CD8-positive, alpha-beta memory T cell (primary cell): ENCODE results near the gene ZNF335. TPM values are rescaled to one million over a fixed set of nuclear protein-coding genes. Genes with fewer than 3 reads are reported as not detected.
"Not testable (repeated sequence)": the region's sequence is repeated elsewhere in the genome, so short reads cannot be mapped to it uniquely, and the experiment has no call there.

ENCODE experiments used
- CTCF ChIA-PET: fragments of 350-600 bp; sonication (Branson Sonifier 250); formaldehyde crosslinking; loops from one replicate; lab custom pipeline; 2021; ENCODE audit warnings: antibody characterized with exemption; lab: Charles Lee
- POLR2A ChIA-PET: fragments of 350-600 bp; sonication (Branson Sonifier 250); formaldehyde crosslinking; loops from one replicate; lab custom pipeline; 2021; ENCODE audit warnings: antibody characterized with exemption; lab: Charles Lee
- DNase-seq, 5 donors: peaks; one replicate each; pipeline versions ENCODE4 v3.0.0 to v3.0.0-alpha.2; 2020 to 2022; ENCODE audit warnings: mixed read lengths in 1 of 5
- H3K27ac ChIP-seq: one replicate; pipeline ENCODE4 v1.7.0; 2013; ENCODE audit warnings: low read depth, mild to moderate bottlenecking, low read length, moderate library complexity
- H3K27me3 ChIP-seq: 2 replicates; pipeline ENCODE4 v1.7.0; 2013; ENCODE audit warnings: low read length, mild to moderate bottlenecking; ENCODE audit not compliant: insufficient read depth, poor library complexity, severe bottlenecking
- H3K36me3 ChIP-seq: 2 replicates; pipeline ENCODE4 v1.7.0; 2013; ENCODE audit warnings: mild to moderate bottlenecking, low read length, moderate library complexity; ENCODE audit not compliant: insufficient read depth
- H3K4me1 ChIP-seq: 2 replicates; pipeline ENCODE4 v1.7.0; 2013; ENCODE audit warnings: mild to moderate bottlenecking, low read length, moderate library complexity; ENCODE audit not compliant: insufficient read depth
- H3K4me3 ChIP-seq: 2 replicates; pipeline ENCODE4 v1.7.0; 2013; ENCODE audit warnings: mild to moderate bottlenecking, low read length
- H3K9me3 ChIP-seq: 2 replicates; pipeline ENCODE4 v1.7.0; 2013; ENCODE audit warnings: mild to moderate bottlenecking, low read length
- H3K27ac Mint-ChIP-seq, 8 donors: one replicate each; pipeline ENCODE4 v1.8.0; 2020 to 2021; ENCODE audit warnings: mixed read lengths in 8 of 8, mild to moderate bottlenecking in 6 of 8, inconsistent platforms in 3 of 8, moderate library complexity in 3 of 8
- H3K27me3 Mint-ChIP-seq, 2 donors: one replicate each; pipeline ENCODE4 v1.8.0; 2020 to 2021; ENCODE audit warnings: mixed read lengths in 2 of 2, mild to moderate bottlenecking in 1 of 2, moderate library complexity in 1 of 2
- H3K36me3 Mint-ChIP-seq, 3 donors: one replicate each; pipeline ENCODE4 v1.8.0; 2020 to 2021; ENCODE audit warnings: mixed read lengths in 3 of 3, inconsistent platforms in 1 of 3, mild to moderate bottlenecking in 1 of 3
- H3K4me1 Mint-ChIP-seq, 3 donors: one replicate each; pipeline ENCODE4 v1.8.0; 2020 to 2021; ENCODE audit warnings: mixed read lengths in 3 of 3, inconsistent platforms in 1 of 3, mild to moderate bottlenecking in 1 of 3
- H3K4me3 Mint-ChIP-seq, 7 donors: one replicate each; pipeline ENCODE4 v1.8.0; 2020 to 2021; ENCODE audit warnings: mixed read lengths in 7 of 7, mild to moderate bottlenecking in 6 of 7, moderate library complexity in 4 of 7, inconsistent platforms in 2 of 7
- H3K9me3 Mint-ChIP-seq, 5 donors: one replicate each; pipeline ENCODE4 v1.8.0; 2020 to 2022; ENCODE audit warnings: mixed read lengths in 5 of 5, mild to moderate bottlenecking in 3 of 5, moderate library complexity in 2 of 5, inconsistent platforms in 1 of 5
- polyA plus RNA-seq: library from polyadenylated mRNA; unstranded; fragments of 300-500 nt; fragmentation: Illumina TruSeq; gene quantifications from one replicate; pipeline ENCODE4 v1.2.3, GENCODE V29; 2021
- total RNA-seq, 2 experiments: library from RNA; stranded (reverse); gene quantifications; one replicate each; pipeline ENCODE4 v1.2.3, GENCODE V29; 2021

Gene ZNF335
- total and polyA plus RNA-seq, 3 experiments from 2014 or later: 14.6 to 38.3 (median 37.5) TPM

DNA sequence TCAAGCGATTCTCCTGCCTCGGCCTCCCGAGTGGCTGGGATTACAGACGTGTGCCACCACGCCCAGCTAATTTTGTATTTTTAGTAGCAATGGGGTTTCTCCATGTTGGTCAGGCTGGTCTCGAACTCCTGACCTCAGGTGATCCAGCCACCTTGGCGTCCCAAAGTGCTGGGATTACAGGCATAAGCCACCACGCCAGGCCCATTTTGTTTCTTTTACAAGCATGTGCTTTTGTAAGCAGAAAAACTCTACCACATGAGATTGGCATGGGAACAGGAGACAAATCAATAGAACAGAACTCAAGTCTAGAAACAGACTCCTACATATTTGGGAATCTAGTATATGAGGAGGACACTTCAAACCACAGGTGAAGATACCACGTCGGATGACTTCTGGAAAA, 15.7 kb downstream of the ZNF335 start:
- Mint-ChIP-seq H3K4me1 (peaks cover 4 to 10% (median 4%) of the 10 kb centered on the region in 3 donors), H3K27ac (peak overlapping the region in 2 of 8 donors; percentile 26 to 38), H3K36me3 (peaks cover 8 to 82% (median 12%) of the 10 kb centered on the region in 3 donors)
- H3K27me3 ChIP-seq, H3K27ac ChIP-seq, H3K4me1 ChIP-seq, H3K4me3 ChIP-seq, H3K9me3 ChIP-seq, H3K27me3 Mint-ChIP-seq, POLR2A ChIA-PET, CTCF ChIA-PET, H3K4me3 Mint-ChIP-seq, H3K9me3 Mint-ChIP-seq, DNase-seq: not testable (repeated sequence)
- H3K36me3 ChIP-seq: peaks cover 59% of the 10 kb centered on the region

DNA sequence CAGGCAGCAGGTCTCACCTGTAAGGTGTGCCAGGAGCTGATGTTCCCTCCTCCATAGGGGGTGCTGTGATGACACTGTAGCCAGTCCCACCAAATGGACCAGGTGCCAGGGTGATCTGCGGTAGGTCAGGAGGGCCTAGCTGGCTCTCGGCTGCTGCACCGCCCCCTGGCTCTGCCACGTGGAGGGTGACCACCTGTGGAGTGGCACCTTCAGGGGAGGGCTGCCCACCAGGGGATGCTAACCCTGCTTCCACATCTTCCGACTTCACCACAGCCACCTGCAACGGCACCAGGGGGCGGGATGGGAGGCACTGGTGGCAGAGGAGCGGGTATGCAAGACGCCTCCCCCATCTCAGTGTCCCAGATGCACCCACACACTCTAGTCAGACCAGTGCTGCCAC, 18.3 kb downstream of the ZNF335 start:
- H3K9me3 ChIP-seq: no peaks in the 10 kb centered on the region
- ChIA-PET POLR2A (interaction anchor here (0.5 to 1.3 kb wide), 3 partner anchors 16 to 994 kb away, joined by 3 to 6 read pairs (median 3); partner anchors contain the start of gene TOMM34), CTCF (interaction anchor here (0.6 to 1.0 kb wide), 2 partner anchors 17 to 155 kb away, joined by 3 to 4 read pairs; no protein-coding TSS in a partner anchor)
- Mint-ChIP-seq H3K4me1 (peaks cover 4 to 11% (median 6%) of the 10 kb centered on the region in 3 donors), H3K36me3 (peaks cover 4 to 83% (median 6%) of the 10 kb centered on the region in 3 donors), H3K9me3 (no peaks in the 10 kb centered on the region), H3K4me3 (no peak overlapping the region), H3K27ac (peak overlapping the region in 3 of 8 donors; percentile 25 to 66 (median 47)), H3K27me3 (no peaks in the 10 kb centered on the region)
- H3K4me1 ChIP-seq: no peaks in the 10 kb centered on the region
- no peak overlapping the region for H3K4me3 ChIP-seq
- H3K27me3 ChIP-seq: no peaks in the 10 kb centered on the region
- H3K36me3 ChIP-seq: peaks cover 63% of the 10 kb centered on the region
- peak in 1 of 5 donors; percentile 45 for DNase-seq
- no peak overlapping the region for H3K27ac ChIP-seq

DNA sequence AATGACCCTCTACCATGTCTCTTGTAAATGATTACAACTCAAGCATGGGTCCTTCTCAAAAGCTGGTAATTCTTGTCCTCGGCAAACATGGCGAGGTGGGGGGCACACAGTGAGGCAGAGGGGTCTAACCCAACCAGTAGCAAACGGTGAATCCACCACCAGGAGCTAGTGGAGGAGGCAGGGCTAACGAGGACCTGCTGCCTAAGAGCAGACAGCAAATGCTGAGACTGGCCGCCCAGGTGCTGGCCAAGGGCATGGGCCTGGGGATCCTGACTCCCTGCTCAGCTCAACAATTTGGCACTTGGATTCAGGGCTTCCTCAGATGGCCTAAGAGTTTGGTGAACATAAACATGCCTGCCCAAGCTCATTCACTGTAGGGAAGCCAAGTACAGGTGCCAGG, 19.1 kb downstream of the ZNF335 start:
- Histone ChIP-seq H3K4me1 (no peaks in the 10 kb centered on the region), H3K9me3 (no peaks in the 10 kb centered on the region), H3K4me3 (no peak overlapping the region), H3K27me3 (no peaks in the 10 kb centered on the region), H3K27ac (no peak overlapping the region), H3K36me3 (peaks cover 63% of the 10 kb centered on the region)
- POLR2A ChIA-PET: interaction anchor here (0.5 to 1.3 kb wide), 4 partner anchors 17 to 19 kb away, joined by 3 read pairs; no protein-coding TSS in a partner anchor
- no peaks in the 10 kb centered on the region for H3K9me3 Mint-ChIP-seq
- no peaks in the 10 kb centered on the region for H3K27me3 Mint-ChIP-seq
- H3K4me1 Mint-ChIP-seq: peaks cover 4 to 11% (median 6%) of the 10 kb centered on the region in 3 donors
- H3K27ac Mint-ChIP-seq: peak overlapping the region in 3 of 8 donors; percentile 40 to 56 (median 46)
- H3K36me3 Mint-ChIP-seq: peaks cover 0 to 84% (median 4%) of the 10 kb centered on the region in 3 donors
- H3K4me3 Mint-ChIP-seq: no peak overlapping the region
- CTCF ChIA-PET: interaction anchor here (0.6 to 1.0 kb wide), 2 partner anchors 13 to 18 kb away, joined by 3 to 4 read pairs; no protein-coding TSS in a partner anchor
- DNase-seq: no peak

DNA sequence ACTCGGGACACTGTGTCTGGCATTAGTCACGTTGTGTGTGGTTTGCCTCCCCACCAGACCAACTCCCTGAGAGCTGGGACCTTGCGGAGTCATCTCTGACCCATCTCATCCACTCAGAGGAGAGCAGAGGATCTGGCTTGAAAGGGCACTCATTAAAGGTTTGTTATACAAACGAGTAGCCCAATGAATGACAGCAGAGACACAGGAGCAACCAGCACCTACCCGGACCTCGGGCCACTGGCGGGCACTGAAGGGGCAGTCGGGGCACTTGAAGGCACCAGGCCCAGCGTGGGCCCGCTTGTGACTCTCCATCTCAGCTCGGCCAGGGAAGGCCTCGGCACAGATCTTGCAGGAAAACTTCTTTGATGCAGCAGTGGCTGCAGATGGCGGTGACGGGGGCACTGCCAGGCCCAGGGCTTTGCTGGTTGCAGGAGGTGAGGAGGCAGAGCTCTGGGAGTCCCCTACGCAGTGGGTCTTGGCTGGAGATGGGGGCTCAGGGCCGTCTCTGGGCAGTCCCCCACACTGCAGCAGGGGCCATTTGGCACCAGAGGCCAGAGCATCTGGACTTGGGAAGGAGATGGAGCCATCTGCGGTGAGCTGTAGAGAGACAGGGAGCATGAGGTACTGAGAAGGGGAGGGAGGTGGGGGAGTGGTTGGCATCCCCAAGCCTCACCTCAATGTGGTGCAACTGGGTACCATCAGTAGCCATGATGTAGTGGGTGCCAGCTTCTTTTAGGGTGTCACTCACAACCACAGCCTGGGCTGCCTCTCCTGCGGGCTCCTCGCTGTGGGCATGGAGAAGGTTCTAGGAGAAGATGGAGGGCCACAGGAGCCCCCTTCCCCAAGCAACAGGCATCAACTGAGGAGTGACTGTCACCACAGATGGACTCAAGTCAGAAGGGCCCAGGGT, 19.8 kb downstream of the ZNF335 start:
- POLR2A ChIA-PET: interaction anchor here (1.1 to 4.4 kb wide), 2 partner anchors 18 to 19 kb away, joined by 3 to 26 read pairs; partner anchors contain the start of gene PCIF1
- no peak overlapping the region for H3K27ac ChIP-seq
- H3K9me3 ChIP-seq: no peaks in the 10 kb centered on the region
- H3K27me3 ChIP-seq: no peaks in the 10 kb centered on the region
- H3K27ac Mint-ChIP-seq: peak overlapping the region in 6 of 8 donors; percentile 57 to 91 (median 84)
- H3K4me1 Mint-ChIP-seq: peaks cover 4 to 11% (median 6%) of the 10 kb centered on the region in 3 donors
- H3K4me3 Mint-ChIP-seq: peak overlapping the region in 1 of 7 donors; percentile 3
- H3K27me3 Mint-ChIP-seq: no peaks in the 10 kb centered on the region
- CTCF ChIA-PET: interaction anchor here (0.6 kb wide), 1 partner anchor 13 kb away, joined by 3 read pairs; no protein-coding TSS in a partner anchor
- H3K9me3 Mint-ChIP-seq: no peaks in the 10 kb centered on the region
- DNase-seq: no peak
- peaks cover 64% of the 10 kb centered on the region for H3K36me3 ChIP-seq
- peaks cover 0 to 84% (median 4%) of the 10 kb centered on the region in 3 donors for H3K36me3 Mint-ChIP-seq
- no peak overlapping the region for H3K4me3 ChIP-seq
- no peaks in the 10 kb centered on the region for H3K4me1 ChIP-seq

DNA sequence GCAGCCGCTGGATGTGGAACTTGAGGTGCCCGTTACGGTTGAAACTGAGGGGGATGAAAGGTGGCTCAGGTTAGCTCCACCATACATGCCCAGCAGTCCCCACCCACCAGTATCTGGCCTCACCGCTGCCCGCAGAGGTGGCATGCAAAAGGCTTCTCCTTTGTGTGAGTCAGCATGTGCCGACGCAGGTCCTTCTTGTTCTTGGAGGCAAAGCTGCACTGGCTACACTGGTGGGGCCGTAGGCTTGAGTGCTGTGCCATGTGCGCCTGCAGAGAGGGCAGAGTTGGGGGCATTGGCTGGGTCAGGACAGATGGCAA, 21.7 kb downstream of the ZNF335 start:
- ChIA-PET CTCF (interaction anchor here (1.0 to 1.3 kb wide), 2 partner anchors 20 to 23 kb away, joined by 3 to 6 read pairs; no protein-coding TSS in a partner anchor), POLR2A (interaction anchor here (1.9 to 4.4 kb wide), 2 partner anchors 16 to 20 kb away, joined by 11 to 26 read pairs; partner anchors contain the start of gene PCIF1)
- Mint-ChIP-seq H3K27me3 (no peaks in the 10 kb centered on the region), H3K36me3 (peaks cover 0 to 89% (median 4%) of the 10 kb centered on the region in 3 donors), H3K27ac (peak overlapping the region in 1 of 8 donors; percentile 15), H3K9me3 (no peaks in the 10 kb centered on the region), H3K4me1 (peaks cover 8 to 23% (median 14%) of the 10 kb centered on the region in 3 donors), H3K4me3 (no peak overlapping the region)
- no peak for DNase-seq
- Histone ChIP-seq H3K4me3 (no peak overlapping the region), H3K36me3 (peaks cover 73% of the 10 kb centered on the region), H3K4me1 (peaks cover 10% of the 10 kb centered on the region), H3K27ac (no peak overlapping the region), H3K27me3 (no peaks in the 10 kb centered on the region), H3K9me3 (no peaks in the 10 kb centered on the region)

DNA sequence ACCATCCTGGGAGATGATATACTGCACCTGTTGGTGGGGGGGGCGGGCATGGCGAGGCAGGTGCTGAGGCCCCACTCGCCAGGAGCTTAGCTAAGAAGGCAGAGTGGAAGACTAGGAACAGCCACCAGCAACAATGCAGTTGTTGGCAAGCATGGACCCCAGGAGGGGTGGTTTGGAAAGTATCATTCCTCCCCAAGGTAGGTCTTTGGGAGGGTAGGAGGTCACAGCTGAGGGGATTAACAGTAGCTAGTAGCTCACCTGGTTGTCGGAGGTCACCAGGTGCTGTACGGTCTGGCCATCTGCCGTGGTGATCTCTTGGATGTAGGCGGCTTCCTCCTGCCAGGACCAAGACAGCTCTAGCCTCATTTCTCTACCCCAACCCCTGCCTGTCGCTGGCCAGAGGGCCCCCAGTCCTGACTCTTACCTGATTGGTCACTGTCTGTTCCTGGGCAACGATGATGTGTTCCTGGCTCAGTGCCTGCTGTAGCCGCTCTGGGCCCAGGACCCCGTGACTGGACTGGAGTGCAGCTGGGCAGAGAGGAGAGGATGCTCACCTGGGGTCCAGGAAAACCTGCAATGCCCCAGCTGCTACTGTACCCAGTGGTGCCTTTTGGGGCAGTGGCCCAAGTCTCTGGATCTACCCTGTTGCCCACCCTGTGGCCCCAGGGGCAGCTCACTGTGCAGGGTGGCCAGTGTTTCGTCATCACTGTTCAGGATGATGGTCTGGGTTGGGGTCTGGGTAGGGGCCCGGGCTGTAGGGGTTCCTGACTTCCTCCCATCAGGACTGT, 22.3 kb downstream of the ZNF335 start:
- H3K9me3 Mint-ChIP-seq: no peaks in the 10 kb centered on the region
- H3K4me1 Mint-ChIP-seq: peaks cover 8 to 23% (median 18%) of the 10 kb centered on the region in 3 donors
- no peak overlapping the region for H3K4me3 Mint-ChIP-seq
- no peak overlapping the region for H3K4me3 ChIP-seq
- CTCF ChIA-PET: interaction anchor here (0.9 to 1.3 kb wide), 4 partner anchors 16 to 151 kb away, joined by 3 to 6 read pairs (median 4); partner anchors contain the start of gene PCIF1
- POLR2A ChIA-PET: interaction anchor here (0.5 to 4.4 kb wide), 4 partner anchors 15 to 21 kb away, joined by 6 to 26 read pairs (median 12); partner anchors contain the start of gene PCIF1
- H3K27me3 ChIP-seq: no peaks in the 10 kb centered on the region
- peak overlapping the region in 6 of 8 donors; percentile 12 to 85 (median 56) for H3K27ac Mint-ChIP-seq
- H3K27ac ChIP-seq: no peak overlapping the region
- H3K27me3 Mint-ChIP-seq: no peaks in the 10 kb centered on the region
- peaks cover 0 to 95% (median 4%) of the 10 kb centered on the region in 3 donors for H3K36me3 Mint-ChIP-seq
- DNase-seq: no peak
- H3K9me3 ChIP-seq: no peaks in the 10 kb centered on the region
- H3K4me1 ChIP-seq: peaks cover 10% of the 10 kb centered on the region
- peaks cover 78% of the 10 kb centered on the region for H3K36me3 ChIP-seq
